Mesothelial cell of epicardium (in vitro differentiated cells): ENCODE results near the gene SLN. TPM values are rescaled to one million over a fixed set of nuclear protein-coding genes. Genes with fewer than 3 reads are reported as not detected.

Experiments used
- DNase-seq, 2 experiments: peaks; one replicate each; pipeline ENCODE4 v3.0.0; 2021; ENCODE audit warnings: low spot score in 2 of 2; ENCODE audit not compliant: unreplicated experiment in 2 of 2
- H3K27ac Mint-ChIP-seq: 2 replicates; pipeline ENCODE4 v1.8.0; 2021; ENCODE audit warnings: mixed read lengths
- H3K27me3 Mint-ChIP-seq: 2 replicates; pipeline ENCODE4 v1.8.0; 2021; ENCODE audit warnings: low read depth, mixed read lengths
- H3K36me3 Mint-ChIP-seq: 2 replicates; pipeline ENCODE4 v1.8.0; 2021; ENCODE audit warnings: mixed read lengths
- H3K4me1 Mint-ChIP-seq: 2 replicates; pipeline ENCODE4 v1.8.0; 2021; ENCODE audit warnings: mixed read lengths
- H3K4me3 Mint-ChIP-seq: 2 replicates; pipeline ENCODE4 v1.8.0; 2021; ENCODE audit warnings: mild to moderate bottlenecking, moderate library complexity, mixed read lengths
- H3K9me3 Mint-ChIP-seq: 2 replicates; pipeline ENCODE4 v1.8.0; 2021; ENCODE audit warnings: mixed read lengths
- total RNA-seq: library from RNA; stranded (reverse); gene quantifications from 3 replicates; pipeline ENCODE4 v1.2.1, GENCODE V29; 2021
- TF ChIP-seq, protein P1 (sequence below): fragments of 200-600 bp; sonication (generic); IDR thresholded peaks from one replicate; pipeline ENCODE4 v1.5.0; 2021; ENCODE audit warnings: antibody characterized with exemption; ENCODE audit not compliant: unreplicated experiment

Gene SLN
- total RNA-seq, 1 donor from 2014 or later: not detected

DNA sequence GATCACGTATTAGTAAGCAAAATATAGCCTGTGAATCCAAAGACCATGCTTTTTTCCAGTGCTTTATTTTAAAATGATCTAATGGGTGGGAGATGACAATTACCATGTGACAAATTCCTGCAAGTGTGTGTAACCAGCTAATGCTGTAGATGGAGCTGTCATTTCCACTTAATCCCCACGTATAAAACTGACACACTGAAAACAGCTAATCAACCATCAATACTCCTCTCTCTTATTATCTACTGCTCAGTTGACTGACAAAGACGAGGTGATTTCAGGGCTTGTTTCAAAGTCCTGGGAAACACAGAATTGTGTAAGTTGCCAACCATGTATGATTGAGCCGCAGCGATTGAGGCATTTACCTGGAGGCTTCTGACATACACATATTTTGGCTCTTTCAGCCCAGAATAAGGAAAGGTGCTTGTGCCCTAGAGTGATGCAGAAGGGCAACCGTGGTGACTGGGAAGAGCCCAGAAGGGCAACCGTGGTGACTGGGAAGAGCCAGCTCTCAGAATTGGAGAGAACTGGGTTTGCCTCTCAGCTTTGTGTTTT lies 9.7 kb downstream of the SLN start:
- TF ChIP-seq, protein P1, sequence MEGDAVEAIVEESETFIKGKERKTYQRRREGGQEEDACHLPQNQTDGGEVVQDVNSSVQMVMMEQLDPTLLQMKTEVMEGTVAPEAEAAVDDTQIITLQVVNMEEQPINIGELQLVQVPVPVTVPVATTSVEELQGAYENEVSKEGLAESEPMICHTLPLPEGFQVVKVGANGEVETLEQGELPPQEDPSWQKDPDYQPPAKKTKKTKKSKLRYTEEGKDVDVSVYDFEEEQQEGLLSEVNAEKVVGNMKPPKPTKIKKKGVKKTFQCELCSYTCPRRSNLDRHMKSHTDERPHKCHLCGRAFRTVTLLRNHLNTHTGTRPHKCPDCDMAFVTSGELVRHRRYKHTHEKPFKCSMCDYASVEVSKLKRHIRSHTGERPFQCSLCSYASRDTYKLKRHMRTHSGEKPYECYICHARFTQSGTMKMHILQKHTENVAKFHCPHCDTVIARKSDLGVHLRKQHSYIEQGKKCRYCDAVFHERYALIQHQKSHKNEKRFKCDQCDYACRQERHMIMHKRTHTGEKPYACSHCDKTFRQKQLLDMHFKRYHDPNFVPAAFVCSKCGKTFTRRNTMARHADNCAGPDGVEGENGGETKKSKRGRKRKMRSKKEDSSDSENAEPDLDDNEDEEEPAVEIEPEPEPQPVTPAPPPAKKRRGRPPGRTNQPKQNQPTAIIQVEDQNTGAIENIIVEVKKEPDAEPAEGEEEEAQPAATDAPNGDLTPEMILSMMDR: no peak
- no peaks in the 10 kb centered on the region for H3K36me3 Mint-ChIP-seq
- no peak for DNase-seq
- H3K9me3 Mint-ChIP-seq: no peaks in the 10 kb centered on the region
- peaks cover 3% of the 10 kb centered on the region for H3K27me3 Mint-ChIP-seq
- H3K4me3 Mint-ChIP-seq: no peak overlapping the region
- no peak overlapping the region for H3K27ac Mint-ChIP-seq
- peaks cover 14% of the 10 kb centered on the region for H3K4me1 Mint-ChIP-seq

DNA sequence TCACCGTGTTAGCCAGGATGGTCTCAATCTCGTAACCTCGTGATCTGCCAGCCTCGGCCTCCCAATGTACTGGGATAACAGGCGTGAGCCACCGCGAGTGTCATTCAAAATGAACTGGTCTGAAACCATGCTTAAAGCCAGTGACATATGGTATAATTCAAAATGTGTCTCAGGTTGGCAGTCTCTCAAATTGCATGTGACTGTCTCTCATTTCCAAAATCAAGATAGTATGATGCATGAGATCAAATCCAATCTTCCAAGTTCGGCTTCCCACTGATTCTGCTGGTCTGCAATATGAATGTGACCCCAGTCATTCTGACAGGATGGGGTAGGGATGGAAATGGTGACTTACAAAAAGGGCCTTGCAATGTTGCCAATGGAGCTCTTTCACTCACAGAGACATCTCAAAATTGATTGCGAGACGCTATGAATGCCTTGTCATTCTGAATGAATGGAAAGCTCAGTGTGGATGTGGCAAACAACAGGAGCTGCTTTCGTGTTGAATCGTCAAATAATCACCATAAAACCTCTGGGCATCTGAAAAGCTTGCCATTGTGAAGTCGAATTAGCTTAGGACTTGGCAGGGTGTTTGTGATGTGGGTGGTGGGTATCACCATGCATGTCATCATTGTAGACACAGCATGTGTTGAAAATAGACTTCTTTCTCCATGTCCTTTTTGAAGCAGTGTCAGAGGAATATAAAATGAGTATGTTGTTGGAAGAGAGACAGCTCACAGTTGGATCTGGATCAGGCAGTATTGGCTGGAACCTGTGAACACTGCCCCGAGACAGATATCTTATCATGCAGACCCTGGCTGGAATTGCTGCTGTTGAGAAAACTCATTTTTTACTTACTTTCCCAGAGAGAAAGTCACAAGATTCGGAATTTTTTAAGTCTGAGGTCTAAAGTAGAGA lies 12.2 kb downstream of the SLN start:
- DNase-seq: no peak
- Mint-ChIP-seq H3K27me3 (peaks cover 5% of the 10 kb centered on the region), H3K9me3 (peaks cover under 1% of the 10 kb centered on the region), H3K4me3 (no peak overlapping the region), H3K4me1 (peaks cover 14% of the 10 kb centered on the region), H3K27ac (no peak overlapping the region), H3K36me3 (no peaks in the 10 kb centered on the region)
- TF ChIP-seq, protein P1: no peak

- H3K27me3 Mint-ChIP-seq: peaks cover 4% of the 10 kb centered on the region
- H3K9me3 Mint-ChIP-seq: peaks cover 15% of the 10 kb centered on the region
- H3K4me3 Mint-ChIP-seq: no peak overlapping the region
- no peak for DNase-seq
- H3K27ac Mint-ChIP-seq: no peak overlapping the region
- TF ChIP-seq, protein P1: no peak
- H3K36me3 Mint-ChIP-seq: peaks cover 2% of the 10 kb centered on the region
- peaks cover 13% of the 10 kb centered on the region for H3K4me1 Mint-ChIP-seq
Observed at GRCh38 chr11:107697291-107697690, 14.6 kb downstream of the SLN start.

- Mint-ChIP-seq H3K36me3 (peaks cover 4% of the 10 kb centered on the region), H3K27ac (no peak overlapping the region), H3K4me1 (peaks cover 19% of the 10 kb centered on the region), H3K27me3 (peaks cover 2% of the 10 kb centered on the region), H3K4me3 (no peak overlapping the region), H3K9me3 (peaks cover 17% of the 10 kb centered on the region)
- DNase-seq: no peak
- TF ChIP-seq, protein P1: no peak
Observed at GRCh38 chr11:107696140-107696539, 15.7 kb downstream of the SLN start.

DNA sequence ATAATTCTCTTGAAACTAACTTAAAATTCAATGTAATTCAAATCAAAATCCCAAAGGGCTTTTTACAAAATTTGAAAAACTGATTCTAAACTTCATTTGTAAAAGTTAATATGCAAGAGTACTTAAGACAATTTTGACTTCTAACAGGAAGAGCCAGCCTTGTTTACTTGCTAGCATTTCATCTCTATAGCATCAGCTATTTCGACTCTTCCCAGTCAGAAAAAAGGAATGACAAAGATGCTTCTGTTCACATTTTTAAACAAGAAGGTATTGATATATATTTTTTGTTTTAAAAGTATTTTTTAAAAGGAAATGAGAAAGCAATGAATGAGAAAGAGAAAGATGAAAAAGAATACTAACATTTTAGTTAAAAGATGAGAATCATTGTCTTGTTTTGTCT lies 16.4 kb downstream of the SLN start:
- H3K27me3 Mint-ChIP-seq: peaks cover 2% of the 10 kb centered on the region
- H3K4me3 Mint-ChIP-seq: no peak overlapping the region
- peaks cover 17% of the 10 kb centered on the region for H3K9me3 Mint-ChIP-seq
- peaks cover 20% of the 10 kb centered on the region for H3K4me1 Mint-ChIP-seq
- no peak overlapping the region for H3K27ac Mint-ChIP-seq
- TF ChIP-seq, protein P1: no peak
- DNase-seq: no peak
- H3K36me3 Mint-ChIP-seq: peaks cover 4% of the 10 kb centered on the region
